ENCODE data around the gene XYLT1. TPM values are rescaled to one million over a fixed set of nuclear protein-coding genes. Genes with fewer than 3 reads are reported as not detected.

XYLT1 gene
- total and polyA plus RNA-seq, 2 experiments from 2014 or later = 4.5 to 26.3 TPM

GRCh38 chr16:17454162-17454730 is 16.5 kb downstream of the XYLT1 start:
- H3K9me2 ChIP-seq (ENCODE audit: insufficient read depth) = no peaks in the 10 kb centered on the region
- no peak overlapping the region for H3K4me3 ChIP-seq
- H3K79me2 ChIP-seq (ENCODE audit: insufficient read depth) = peaks cover 100% of the 10 kb centered on the region
- no peak for TF ChIP-seq EZH2phosphoT487 (IDR thresholded peaks at IDR 0.05; ENCODE audit: insufficient read depth, low read depth)
- TF ChIP-seq EZH2 (IDR thresholded peaks at IDR 0.05; ENCODE audit: insufficient read depth, poor library complexity, severe bottlenecking) = no peak
- H2AFZ ChIP-seq = no peak overlapping the region
- H3K9me3 ChIP-seq (ENCODE audit: low read depth) = no peaks in the 10 kb centered on the region
- in situ Hi-C loops (cut with MboI) = loop anchor here (25.0 kb wide), 1 partner anchor 592 kb away; no protein-coding TSS in a partner anchor
- H3K9ac ChIP-seq = no peak overlapping the region
- no peaks in the 10 kb centered on the region for H3K36me3 ChIP-seq (ENCODE audit: low read depth)
- H4K20me1 ChIP-seq (ENCODE audit: insufficient read depth) = no peaks in the 10 kb centered on the region
- H3K27me3 ChIP-seq (replicated peaks; ENCODE audit: insufficient read depth) = no peaks in the 10 kb centered on the region
- 97 to 98% methylated on average over 4 of the region's 4 CpGs for WGBS, 2 experiments (ENCODE audit: low coverage in 1 of 2, low lambda C conversion rate in 2 of 2, missing lambda C conversion rate in 2 of 2)
- no peak overlapping the region for H3K4me2 ChIP-seq (ENCODE audit: unreplicated experiment)
- H3F3A ChIP-seq (ENCODE audit: insufficient read depth) = peaks cover 16% of the 10 kb centered on the region; the same call in 1 of the 2 replicates
- H3K4me1 ChIP-seq (ENCODE audit: insufficient read depth) = 0 out of 2 replicates have a peak, but pooled peaks cover 8% of the 10 kb centered on the region
- H3K27ac ChIP-seq = no peak overlapping the region
- DNase-seq = no peak

- Histone ChIP-seq H3K9me2 (ENCODE audit: insufficient read depth) (no peaks in the 10 kb centered on the region), H3K4me3 (no peak overlapping the region), H3K79me2 (ENCODE audit: insufficient read depth) (peaks cover 100% of the 10 kb centered on the region), H2AFZ (no peak overlapping the region), H3K4me2 (ENCODE audit: unreplicated experiment) (no peak overlapping the region), H4K20me1 (ENCODE audit: insufficient read depth) (no peaks in the 10 kb centered on the region), H3K27ac (0 out of 2 replicates have a peak overlapping the region, but pooled peaks have one; percentile 11), H3K27me3 (replicated peaks; ENCODE audit: insufficient read depth) (no peaks in the 10 kb centered on the region), H3K36me3 (ENCODE audit: low read depth) (no peaks in the 10 kb centered on the region), H3K9ac (peak overlapping the region; percentile 26; the same call in 1 of the 2 replicates), H3K4me1 (ENCODE audit: insufficient read depth) (0 out of 2 replicates have a peak, but pooled peaks cover 8% of the 10 kb centered on the region), H3K9me3 (ENCODE audit: low read depth) (no peaks in the 10 kb centered on the region), H3F3A (ENCODE audit: insufficient read depth) (peaks cover 13% of the 10 kb centered on the region; the same call in 1 of the 2 replicates)
- 73 to 79% methylated on average over 8 of the region's 8 CpGs for WGBS, 2 experiments (ENCODE audit: low coverage in 1 of 2, low lambda C conversion rate in 2 of 2, missing lambda C conversion rate in 2 of 2)
- in situ Hi-C loops (cut with MboI) = loop anchor here (25.0 kb wide), 1 partner anchor 591 kb away; no protein-coding TSS in a partner anchor
- no peak for DNase-seq
- no peak for TF ChIP-seq EZH2phosphoT487 (IDR thresholded peaks at IDR 0.05; ENCODE audit: insufficient read depth, low read depth)
- no peak for TF ChIP-seq EZH2 (IDR thresholded peaks at IDR 0.05; ENCODE audit: insufficient read depth, poor library complexity, severe bottlenecking)
These were observed 17.3 kb downstream of the XYLT1 start for GRCh38 chr16:17453364-17454038.

DNA sequence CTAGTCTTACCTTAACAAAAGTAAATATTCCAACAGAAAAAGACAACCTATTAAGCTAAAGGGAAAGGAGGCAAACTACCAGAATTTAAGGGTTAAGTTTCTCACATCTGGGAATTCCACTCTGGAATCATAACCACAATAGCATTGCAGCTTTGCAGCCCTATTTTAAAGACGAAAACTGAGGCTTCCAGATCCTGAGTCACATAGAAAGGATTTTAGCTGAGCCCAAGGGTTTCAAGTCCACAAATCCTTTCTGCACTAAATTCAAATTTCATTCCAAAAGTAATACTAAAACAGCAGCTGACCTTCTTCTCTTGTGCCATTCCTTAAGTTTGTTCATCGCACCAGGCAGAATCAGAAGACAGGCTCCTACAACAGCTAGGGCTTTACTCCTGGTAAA is 17.8 kb downstream of the XYLT1 start:
- Histone ChIP-seq H3K4me3 (no peak overlapping the region), H3K36me3 (ENCODE audit: low read depth) (no peaks in the 10 kb centered on the region), H3K9me2 (ENCODE audit: insufficient read depth) (no peaks in the 10 kb centered on the region), H3K27ac (0 out of 2 replicates have a peak overlapping the region, but pooled peaks have one; percentile 11), H4K20me1 (ENCODE audit: insufficient read depth) (no peaks in the 10 kb centered on the region), H3K27me3 (replicated peaks; ENCODE audit: insufficient read depth) (no peaks in the 10 kb centered on the region), H3K79me2 (ENCODE audit: insufficient read depth) (peaks cover 100% of the 10 kb centered on the region), H3K9ac (peak overlapping the region; percentile 26; the same call in 1 of the 2 replicates), H3K9me3 (ENCODE audit: low read depth) (no peaks in the 10 kb centered on the region), H2AFZ (no peak overlapping the region), H3K4me2 (ENCODE audit: unreplicated experiment) (no peak overlapping the region), H3F3A (ENCODE audit: insufficient read depth) (peaks cover 13% of the 10 kb centered on the region; the same call in 1 of the 2 replicates), H3K4me1 (ENCODE audit: insufficient read depth) (0 out of 2 replicates have a peak, but pooled peaks cover 8% of the 10 kb centered on the region)
- 17 to 26% methylated on average over 2 of the region's 2 CpGs for WGBS, 2 experiments (ENCODE audit: low coverage in 1 of 2, low lambda C conversion rate in 2 of 2, missing lambda C conversion rate in 2 of 2)
- in situ Hi-C loops (cut with MboI) = loop anchor here (25.0 kb wide), 1 partner anchor 591 kb away; no protein-coding TSS in a partner anchor
- TF ChIP-seq EZH2phosphoT487 (IDR thresholded peaks at IDR 0.05; ENCODE audit: insufficient read depth, low read depth) = no peak
- TF ChIP-seq EZH2 (IDR thresholded peaks at IDR 0.05; ENCODE audit: insufficient read depth, poor library complexity, severe bottlenecking) = no peak
- DNase-seq = peak; percentile 55

DNA sequence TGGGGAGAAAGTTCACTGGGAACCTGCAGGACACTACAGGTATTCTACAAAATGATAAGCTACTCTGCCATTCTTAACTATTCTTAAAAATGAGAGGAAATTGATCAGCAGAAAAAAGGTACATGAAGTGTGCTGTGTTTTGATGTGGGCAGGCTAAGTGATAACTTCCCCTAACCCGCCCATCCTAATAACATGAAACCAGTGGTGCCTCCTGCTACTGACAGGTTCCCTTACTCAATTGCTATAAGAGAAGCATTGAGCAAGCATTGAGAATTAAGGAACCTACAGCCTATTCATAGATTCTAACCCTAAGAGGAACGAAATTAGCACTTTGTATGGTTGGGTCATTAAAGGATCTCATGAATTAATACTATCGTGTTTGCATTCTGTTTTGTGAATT is 18.9 kb downstream of the XYLT1 start:
- H3K4me3 ChIP-seq = no peak overlapping the region
- in situ Hi-C loops (cut with MboI) = loop anchor here (25.0 kb wide), 1 partner anchor 590 kb away; no protein-coding TSS in a partner anchor
- no peak overlapping the region for H3K4me2 ChIP-seq (ENCODE audit: unreplicated experiment)
- no peaks in the 10 kb centered on the region for H4K20me1 ChIP-seq (ENCODE audit: insufficient read depth)
- no peaks in the 10 kb centered on the region for H3K36me3 ChIP-seq (ENCODE audit: low read depth)
- H3K27ac ChIP-seq = no peak overlapping the region
- TF ChIP-seq EZH2phosphoT487 (IDR thresholded peaks at IDR 0.05; ENCODE audit: insufficient read depth, low read depth) = no peak
- no peak for TF ChIP-seq EZH2 (IDR thresholded peaks at IDR 0.05; ENCODE audit: insufficient read depth, poor library complexity, severe bottlenecking)
- H3K4me1 ChIP-seq (ENCODE audit: insufficient read depth) = 0 out of 2 replicates have a peak, but pooled peaks cover 8% of the 10 kb centered on the region
- no peaks in the 10 kb centered on the region for H3K9me2 ChIP-seq (ENCODE audit: insufficient read depth)
- H3K27me3 ChIP-seq (replicated peaks; ENCODE audit: insufficient read depth) = no peaks in the 10 kb centered on the region
- H3K79me2 ChIP-seq (ENCODE audit: insufficient read depth) = peaks cover 100% of the 10 kb centered on the region
- no peak for DNase-seq
- 86 to 90% methylated on average over 3 of the region's 3 CpGs for WGBS, 2 experiments (ENCODE audit: low coverage in 1 of 2, low lambda C conversion rate in 2 of 2, missing lambda C conversion rate in 2 of 2)
- no peaks in the 10 kb centered on the region for H3K9me3 ChIP-seq (ENCODE audit: low read depth)
- peaks cover 13% of the 10 kb centered on the region; the same call in 1 of the 2 replicates for H3F3A ChIP-seq (ENCODE audit: insufficient read depth)
- no peak overlapping the region for H2AFZ ChIP-seq
- H3K9ac ChIP-seq = no peak overlapping the region
